OCI-M2 (cell line): ENCODE measurements around the gene DTX3L.
"Not testable (repeated sequence)": the region's sequence is repeated elsewhere in the genome, so short reads cannot be mapped to it uniquely, and the experiment has no call there.

ENCODE experiments used
- DNase-seq: peaks from one replicate; lab custom pipeline; 2025; ENCODE audit not compliant: unreplicated experiment; lab: John Stamatoyannopoulos, UW

DTX3L gene

DNA sequence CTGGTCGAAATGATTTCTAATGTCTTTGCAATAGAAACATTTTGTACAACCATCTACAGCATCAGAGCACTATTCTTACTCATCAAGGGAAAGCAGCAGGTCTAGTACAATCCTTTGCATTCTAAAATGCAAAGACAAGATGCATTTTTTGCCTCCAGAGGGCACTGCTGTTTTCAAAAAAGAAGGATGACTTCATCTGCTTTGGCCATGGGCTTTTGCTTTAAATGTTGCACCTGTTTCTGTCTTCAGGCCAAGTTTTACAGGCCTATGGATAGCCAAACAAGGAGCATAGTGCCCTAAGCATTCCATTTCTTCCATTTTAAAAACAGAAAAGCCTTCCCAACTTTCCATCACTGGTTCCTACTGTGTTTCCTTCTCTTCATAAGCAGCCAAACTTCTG is 3.5 kb upstream of the DTX3L start:
- DNase-seq, result no peak

DNA sequence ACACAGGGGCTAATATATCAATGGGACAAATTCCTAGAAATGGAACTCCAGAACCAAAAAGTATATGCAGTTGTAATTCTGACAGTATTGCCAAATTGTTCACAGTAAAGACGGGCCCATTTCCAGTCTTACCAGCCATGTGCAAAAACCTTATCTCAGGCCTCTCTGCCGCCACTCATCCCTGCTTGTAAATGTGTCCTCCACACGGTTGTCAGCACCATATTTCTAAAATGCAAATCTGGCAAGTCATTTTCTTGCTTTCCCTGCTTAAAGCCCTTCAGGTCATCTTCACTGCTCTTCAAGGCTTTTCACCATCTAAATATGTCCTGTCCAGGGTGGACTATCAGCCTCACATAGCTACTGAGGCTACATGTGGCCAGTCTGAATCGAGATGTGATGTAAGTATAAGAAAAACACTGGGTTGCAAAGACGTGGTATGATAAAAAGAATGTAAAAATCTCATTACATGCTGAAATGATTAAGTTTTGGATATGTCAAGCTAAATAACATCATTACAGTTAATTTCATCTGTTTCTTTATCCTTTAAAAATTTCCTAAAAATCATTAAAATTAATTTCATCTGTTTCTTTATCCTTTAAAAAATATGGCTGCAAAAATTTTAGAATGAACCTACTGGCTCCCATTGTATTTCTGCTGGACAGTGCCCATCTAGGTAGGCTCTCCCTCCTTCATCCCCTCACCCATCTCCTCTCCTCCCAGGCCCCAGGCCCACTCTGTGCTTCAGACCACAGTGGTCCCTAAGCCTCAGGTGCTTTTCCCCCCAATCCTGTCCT is 1.0 kb upstream of the DTX3L start:
- no peak for DNase-seq

DNA sequence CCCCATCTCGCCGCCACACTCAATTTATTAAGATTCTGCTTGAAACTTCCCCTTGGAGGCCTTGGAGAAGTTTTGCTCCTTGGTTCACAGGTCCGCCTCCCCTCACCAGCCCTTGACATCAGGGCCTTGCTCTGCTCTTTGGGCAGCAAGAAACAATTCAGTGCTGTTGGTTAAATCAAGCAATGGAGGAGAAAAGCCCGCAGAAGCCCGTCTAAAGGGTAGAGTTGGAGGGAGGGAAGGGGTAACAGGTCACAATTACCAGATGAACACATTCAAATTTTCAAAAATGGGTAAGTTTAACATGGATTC is 467 bp upstream of the DTX3L start:
- DNase-seq, result no peak

DNA sequence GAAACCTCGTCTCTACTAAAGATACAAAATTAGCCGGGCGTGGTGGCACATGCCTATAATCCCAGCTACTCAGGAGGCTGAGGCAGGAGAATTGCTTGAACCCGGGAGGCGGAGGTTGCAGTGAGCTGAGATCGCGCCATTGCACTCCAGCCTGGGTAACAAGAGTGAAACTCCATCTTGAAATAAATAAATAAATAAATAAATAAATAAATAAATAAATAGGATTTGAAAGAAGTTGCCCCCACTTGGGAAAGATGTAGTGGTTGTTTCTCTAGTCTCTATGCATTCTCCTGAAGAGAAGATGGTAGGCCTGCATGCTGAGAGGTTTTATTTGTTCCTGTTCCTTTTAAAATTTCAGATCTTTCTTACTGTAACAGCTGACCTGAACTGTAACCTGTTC is 4.0 kb downstream of the DTX3L start:
- DNase-seq, result not testable (repeated sequence)

DNA sequence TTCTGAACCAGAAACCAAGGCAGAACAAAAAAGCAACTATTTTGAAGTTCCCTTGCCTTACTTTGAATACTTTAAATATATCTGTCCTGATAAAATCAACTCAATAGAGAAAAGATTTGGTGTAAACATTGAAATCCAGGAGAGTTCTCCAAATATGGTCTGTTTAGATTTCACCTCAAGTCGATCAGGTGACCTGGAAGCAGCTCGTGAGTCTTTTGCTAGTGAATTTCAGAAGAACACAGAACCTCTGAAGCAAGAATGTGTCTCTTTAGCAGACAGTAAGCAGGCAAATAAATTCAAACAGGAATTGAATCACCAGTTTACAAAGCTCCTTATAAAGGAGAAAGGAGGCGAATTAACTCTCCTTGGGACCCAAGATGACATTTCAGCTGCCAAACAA is 4.6 kb downstream of the DTX3L start:
- DNase-seq, result no peak

DNA sequence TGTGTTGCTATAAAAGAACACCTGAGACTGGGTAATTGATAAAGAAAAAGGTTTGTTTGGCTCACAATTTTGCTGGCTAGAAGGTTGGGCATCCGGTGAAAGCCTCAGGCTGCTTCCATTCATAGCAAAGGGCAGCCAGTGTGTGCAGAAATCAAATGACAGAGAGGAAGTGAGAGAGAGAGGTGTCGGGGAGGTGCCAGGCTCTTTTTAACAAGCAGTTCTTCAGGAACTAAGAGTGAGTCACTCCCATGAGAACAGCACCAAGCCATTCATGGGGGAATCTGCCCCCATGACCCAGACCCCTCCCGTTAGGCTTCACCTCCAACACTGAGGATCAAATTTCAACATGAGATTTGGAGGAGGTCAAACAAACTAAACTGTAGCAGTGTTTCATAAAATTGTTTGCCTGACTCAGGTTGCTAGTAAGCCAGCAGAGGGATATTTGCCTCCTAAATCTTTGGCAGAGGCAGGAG is 8.8 kb downstream of the DTX3L start:
- DNase-seq, result no peak

DNA sequence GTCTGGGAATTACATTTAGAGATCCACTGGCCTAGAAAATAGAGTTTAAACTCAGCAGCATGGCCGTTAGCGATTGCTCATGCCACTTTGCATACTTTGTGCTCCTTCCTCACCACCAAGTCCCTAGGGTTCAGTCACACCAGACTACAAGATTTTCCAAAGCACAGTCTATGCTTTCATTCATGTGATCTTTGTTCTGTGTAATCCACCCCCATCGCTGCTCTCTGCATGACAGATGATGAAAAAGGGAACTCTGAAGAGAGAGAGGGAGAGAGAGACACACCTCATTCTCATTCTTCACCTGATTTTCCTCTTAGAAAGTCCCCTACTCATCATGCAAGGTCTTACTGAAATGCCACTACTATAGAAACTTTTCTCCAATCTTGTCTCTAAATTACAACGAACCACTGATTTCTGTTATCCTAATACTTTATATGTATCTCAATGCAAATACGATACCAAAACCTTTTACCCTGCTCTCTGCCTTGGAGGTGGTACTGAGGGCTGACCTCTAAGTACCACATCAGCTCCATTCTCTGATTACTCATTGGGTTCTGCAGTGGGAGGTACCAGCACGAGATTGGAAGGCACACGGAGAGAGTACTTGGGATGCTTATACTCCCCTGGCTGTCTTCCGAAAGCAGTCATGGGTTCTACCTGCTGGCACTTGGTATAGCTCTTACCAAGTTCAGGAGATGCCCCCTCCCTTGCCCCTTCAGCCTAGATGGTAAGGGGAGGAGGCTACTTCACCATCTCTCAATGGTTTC is 12.2 kb downstream of the DTX3L start:
- DNase-seq, result no peak

DNA sequence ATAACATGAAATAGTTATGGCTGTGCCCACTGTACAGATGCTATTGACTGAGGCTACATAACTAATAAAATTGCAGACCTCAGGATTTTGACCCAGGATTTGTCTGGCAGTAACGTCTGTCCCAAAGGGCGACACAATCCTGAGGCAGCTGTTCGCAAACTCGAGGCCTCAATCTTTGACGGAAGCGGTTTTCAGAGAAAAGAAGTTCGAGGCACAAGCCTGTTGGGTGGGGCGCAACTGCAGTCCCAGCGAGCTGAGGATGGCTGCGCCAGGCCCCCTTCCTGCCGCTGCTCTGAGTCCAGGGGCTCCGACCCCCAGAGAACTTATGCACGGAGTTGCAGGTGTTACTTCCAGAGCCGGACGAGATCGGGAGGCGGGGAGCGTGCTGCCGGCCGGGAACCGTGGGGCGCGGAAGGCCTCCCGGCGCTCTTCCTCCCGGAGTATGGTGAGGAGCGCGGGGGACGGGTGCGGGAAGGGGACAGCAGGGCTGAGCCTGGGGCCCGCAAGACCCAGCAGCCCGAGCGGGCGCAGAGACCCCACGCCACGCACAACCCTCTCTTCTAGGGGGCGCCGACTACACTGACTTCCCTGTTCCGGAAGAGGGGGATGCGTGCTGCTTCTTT is 13.4 kb downstream of the DTX3L start, which contains the start of gene PARP15:
Gene PARP15 (plus strand): TSS at position 242 of the 623 bp plus-strand sequence. CDS start 18 bp downstream, at position 260.
- DNase-seq, result no peak

DNA sequence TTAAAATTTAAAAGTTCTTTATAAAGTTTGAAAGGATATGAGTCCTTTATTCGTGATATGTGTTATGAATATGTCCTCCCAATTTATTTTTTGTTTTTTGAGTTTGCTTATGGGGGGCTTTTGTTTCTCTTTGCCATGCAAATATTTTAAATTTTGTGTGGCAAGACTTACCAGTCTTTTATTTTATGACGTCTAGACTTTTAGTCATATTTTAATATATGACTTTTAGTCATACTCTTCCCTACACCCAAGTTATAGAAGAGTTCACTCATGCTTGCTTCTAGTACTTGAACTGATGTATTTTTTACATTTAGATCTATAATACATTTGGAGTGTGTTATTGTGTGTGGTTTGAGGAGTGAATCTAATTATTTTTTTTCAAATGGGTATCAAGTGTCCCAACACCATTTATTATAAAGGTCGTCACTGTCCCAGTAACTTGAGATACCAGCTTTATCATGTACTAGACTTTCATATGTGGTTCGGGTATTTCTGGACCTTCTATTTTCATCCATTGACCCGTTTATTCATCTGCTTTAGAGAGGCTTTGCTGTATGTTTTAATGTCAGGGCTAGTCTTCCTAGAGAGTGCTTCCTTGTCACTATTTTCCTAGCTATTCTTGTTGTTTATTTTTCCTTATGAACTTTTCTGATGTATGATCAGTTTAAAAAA is 14.1 kb downstream of the DTX3L start:
- no peak for DNase-seq

DNA sequence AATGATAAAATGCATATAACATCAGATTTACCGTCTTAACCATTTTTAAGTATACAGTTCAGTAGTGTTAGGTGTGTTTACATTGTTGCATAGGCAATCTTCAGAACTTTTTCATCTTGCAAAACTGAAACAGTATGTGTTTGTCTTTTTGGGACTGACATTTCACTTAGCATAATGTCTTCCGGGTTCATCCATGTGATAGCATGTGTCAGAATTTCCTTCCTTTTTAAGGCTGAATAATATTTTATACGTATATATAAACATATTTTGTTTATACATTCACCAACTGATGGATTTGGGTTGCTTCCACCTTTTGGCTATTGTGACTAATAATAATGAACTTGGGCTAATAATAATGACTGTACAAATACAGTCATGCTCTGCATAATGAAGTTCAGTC is 16.3 kb downstream of the DTX3L start:
- no peak for DNase-seq

DNA sequence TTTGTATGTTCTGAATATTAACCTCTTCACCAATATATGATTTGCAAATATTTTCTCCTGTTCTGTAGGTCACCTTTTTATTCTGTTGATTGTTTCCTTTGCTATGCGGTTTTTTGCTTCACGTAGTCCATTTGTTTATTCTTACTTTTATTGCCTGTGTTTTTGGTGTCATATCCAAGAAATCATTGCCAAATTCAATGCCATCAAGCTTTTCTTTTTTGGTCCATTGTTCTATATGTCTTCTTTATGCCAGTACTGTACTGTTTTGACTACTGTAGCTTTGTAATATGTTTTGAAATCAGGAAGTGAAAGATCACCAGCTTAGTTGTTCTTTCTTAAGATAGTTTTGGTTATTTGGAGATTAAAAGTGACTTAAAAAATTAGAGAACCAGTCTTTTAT is 17.5 kb downstream of the DTX3L start:
- no peak for DNase-seq

DNA sequence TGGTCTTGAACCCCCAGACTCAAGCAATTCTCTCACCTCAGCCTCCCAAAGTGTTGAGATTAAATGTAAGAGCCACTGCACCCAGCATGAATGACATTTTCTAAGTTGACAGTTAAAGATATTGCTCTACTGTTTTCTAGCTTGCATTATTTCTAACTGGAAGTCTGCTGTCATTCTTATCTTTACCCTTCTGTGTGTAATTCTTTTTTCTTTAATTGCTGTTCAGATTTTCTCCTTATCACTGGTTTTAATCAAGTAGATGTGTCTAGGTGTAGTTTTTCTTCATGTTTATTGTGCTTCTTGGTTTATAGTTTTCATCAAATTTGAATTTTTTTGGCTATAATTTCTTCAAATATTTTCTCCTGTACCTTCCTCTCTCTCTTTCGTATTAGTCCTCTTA is 18.3 kb downstream of the DTX3L start:
- no peak for DNase-seq

DNA sequence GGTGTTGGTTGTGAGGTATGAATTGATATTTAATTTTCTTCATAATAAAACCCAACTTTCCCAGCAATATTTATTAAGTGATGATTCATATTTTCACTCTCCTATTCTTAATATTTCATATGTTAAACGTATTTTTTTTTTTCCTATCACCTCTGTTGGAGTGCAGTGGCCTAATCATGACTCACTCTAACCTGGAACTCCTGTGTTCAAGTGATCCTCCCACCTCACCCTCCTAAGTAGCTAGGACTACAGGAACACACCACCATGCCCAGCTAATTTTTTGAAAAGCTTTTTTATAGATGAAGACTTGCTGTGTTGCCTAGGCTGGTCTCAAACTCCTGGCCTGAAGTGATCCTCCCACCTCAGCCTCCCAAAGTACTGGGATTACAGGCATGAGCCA is 22.0 kb downstream of the DTX3L start:
- DNase-seq, result no peak

DNA sequence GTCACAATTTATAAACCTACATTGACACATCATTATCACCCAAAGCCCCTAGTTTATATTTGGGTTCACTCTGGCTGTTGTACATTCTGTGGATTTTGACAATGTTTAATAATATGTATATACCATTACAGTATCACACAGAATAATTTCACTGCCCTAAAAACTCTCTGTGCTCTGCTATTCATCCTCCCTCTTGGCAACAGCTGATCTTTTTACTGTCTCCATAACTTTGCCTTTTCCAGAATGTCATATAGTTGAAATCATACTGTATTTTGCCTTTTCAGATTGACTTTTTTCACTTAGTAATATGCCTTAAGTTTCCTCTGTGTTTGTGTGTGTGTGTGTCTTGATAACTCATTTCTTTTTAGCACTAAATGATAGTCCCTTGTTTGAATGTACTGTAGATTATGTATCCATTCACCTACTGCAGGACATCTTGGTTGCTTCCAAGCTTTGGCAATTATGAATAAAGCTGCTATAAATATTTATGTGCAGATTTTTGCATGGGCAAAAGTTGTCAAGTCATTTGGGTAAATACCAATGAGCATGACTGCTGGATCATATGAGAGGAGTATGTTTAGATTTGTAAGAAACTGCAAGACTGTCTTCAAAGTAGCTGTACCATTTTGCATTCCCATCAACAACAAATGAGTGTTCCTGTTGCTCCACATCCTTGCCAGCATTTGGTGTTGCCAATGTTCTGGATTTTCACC is 22.8 kb downstream of the DTX3L start:
- DNase-seq, result no peak

DNA sequence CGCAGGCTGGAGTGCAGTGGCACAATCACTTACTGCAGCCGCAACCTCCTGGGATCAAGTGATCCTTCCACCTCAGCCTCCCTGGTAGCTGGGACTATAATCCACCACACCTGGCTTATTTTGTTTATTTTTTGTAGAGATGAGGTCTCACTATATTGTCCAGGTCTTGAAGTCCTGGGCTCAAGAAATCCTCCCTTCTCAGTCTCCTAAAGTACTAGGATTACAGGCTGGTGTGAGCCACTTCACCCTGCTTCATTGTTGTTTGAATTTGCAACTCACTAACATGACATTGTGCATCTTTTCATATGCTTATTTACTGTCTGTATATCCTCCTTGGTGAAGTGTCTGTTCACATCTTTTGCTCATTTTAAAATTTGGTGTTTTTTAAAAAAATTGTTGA is 23.4 kb downstream of the DTX3L start:
- no peak for DNase-seq

DNA sequence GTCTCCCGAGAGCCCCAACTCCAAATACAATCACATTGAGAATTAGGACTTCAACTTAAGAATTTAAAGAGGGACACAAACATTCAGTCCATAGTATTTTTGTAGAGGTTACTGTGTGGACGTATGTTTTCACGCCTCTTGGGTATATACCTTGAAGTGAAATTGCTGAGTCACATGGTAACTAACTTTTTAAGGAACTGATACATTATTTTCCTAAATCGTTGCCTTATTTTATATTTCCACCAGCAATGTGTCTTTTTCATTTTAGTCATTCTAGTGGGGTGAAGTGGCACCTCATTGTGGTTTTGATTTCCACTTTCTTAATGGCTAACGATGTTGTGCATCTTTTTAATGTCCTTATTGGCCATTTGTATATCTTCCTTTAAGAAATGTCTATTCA is 25.2 kb downstream of the DTX3L start:
- no peak for DNase-seq

DNA sequence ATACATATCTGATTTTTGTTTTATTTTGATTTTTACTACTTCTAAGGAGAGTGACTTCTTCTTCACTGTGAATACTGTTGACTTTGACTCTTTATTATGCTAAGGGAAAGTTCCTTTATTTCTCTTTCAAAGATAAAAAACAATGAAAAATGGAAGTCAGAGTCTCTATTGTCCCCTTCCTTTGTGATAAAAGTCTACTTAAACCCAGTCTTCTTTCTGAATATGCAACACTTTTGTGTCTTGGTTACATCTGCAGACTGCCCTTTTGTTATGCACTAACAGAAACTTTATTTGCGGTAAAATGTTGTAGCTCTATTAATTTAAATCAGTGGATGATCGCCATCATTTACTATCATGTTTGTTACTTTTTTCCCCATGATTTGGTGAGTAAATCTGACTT is 26.5 kb downstream of the DTX3L start:
- DNase-seq, result no peak

DNA sequence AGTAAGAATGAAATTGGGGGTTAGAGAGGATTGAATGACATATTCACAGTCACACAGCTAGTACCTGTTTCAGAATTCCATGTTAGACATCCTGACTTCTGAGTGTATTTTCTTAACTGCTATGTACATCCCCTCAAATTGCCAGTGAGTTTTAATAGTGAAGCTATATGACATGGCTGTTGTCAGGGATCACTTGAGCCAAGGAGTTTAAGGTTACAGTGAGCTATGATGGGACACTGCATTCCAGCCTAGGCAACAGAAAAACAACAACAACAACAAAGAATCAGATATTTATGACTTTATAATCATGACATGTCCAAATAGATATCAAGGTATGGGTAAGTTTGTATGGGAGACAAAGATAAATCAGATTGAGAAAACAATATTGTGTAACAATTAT is 29.9 kb downstream of the DTX3L start:
- no peak for DNase-seq

DNA sequence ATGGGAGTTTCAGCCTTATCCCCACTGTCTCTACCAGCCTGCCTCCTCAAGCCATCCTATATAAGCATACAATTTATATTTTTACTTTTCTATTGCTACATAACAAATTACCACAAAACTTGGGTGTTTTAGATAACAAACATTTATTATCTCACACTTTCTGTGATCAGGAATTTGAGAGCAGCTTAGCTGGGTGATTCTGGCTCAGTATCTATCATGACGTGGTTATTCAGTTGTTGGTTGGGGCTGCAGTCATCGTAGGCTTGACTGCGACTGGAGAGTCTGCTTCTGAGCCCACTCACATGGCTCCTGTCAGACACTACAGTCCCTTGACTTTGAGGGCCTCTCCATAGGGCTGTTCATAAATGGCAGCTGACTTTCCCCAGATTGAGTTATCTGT is 34.0 kb downstream of the DTX3L start:
- no peak for DNase-seq

DNA sequence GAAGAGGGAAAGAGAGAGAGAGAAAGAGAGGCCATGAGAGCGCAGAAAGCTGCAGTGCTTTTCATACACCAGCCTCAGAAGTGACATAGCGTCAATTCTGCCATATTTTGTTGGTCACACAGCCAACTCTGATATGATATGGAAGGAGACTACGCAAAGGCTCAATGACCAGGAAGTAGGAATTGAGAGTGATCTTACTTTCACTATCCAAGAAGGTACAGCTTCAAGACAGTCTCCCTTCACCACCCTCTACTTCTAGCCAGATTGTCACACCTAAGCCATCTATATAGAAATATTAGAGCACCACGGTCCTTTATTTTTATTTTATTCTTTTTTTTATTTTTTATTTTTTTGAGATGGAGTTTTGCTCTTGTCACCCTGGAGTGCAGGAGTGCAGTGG is 34.4 kb downstream of the DTX3L start:
- no peak for DNase-seq
